Measurements from ENCODE around the gene ATP8A1. TPM values are rescaled to one million over a fixed set of nuclear protein-coding genes. Genes with fewer than 3 reads are reported as not detected.

Gene ATP8A1
- total and polyA plus RNA-seq, 12 donors, result 3.4 to 27.9 (median 17.5) TPM

DNA sequence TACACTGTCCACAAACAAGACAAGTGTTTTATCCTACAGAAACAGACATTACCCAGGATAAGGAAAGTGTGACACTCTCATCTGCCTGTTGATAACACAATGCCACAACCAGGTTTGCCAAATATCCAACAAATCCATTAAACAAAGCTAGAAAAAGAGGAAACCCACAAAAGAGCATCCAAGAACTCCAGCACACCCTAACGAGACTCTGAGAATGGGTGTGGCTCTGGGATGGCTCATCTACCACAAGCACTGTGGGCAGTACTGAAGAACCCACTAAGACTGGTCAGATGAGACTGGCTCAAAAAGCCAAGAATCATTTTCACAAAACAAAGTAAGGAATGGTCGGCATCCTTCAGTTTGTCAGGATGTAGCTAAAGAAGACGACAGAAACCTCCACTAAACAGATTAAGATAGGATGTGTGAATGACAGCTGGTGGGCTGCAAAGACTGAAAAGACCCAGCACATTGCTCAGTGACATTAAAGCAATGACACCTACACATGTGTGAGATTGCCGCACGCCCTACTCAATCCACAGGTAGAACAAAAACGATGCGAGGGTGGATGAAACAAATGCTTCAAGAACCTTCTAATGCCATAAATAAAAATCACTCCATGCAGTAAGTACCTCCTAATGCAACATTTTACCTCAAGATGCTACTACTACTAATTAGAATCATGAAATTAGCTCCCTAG, 14.7 kb downstream of the ATP8A1 start:
- H3K27me3 ChIP-seq, result no peaks in the 10 kb centered on the region
- H3K9me3 ChIP-seq, result no peaks in the 10 kb centered on the region
- H3K4me3 ChIP-seq, result no peak overlapping the region
- H3K27ac ChIP-seq, result peak overlapping the region in 1 of 10 donors; percentile 26
- ATAC-seq, result no peak
- peaks cover 0 to 65% (median 30%) of the 10 kb centered on the region in 9 donors for H3K4me1 ChIP-seq
- intact Hi-C loops (cut with DNase I), result no loop called here
- no peak for TF ChIP-seq CTCF (IDR thresholded peaks at IDR 0.05)
- H3K36me3 ChIP-seq, result no peaks in the 10 kb centered on the region
- WGBS, 2 donors, result 82 to 84% methylated on average over 7 of the region's 7 CpGs
- no peak for DNase-seq

GRCh38 chr4:42641656-42642055, 15.2 kb downstream of the ATP8A1 start:
- H3K4me1 ChIP-seq, result peaks cover 0 to 65% (median 32%) of the 10 kb centered on the region in 9 donors

DNA sequence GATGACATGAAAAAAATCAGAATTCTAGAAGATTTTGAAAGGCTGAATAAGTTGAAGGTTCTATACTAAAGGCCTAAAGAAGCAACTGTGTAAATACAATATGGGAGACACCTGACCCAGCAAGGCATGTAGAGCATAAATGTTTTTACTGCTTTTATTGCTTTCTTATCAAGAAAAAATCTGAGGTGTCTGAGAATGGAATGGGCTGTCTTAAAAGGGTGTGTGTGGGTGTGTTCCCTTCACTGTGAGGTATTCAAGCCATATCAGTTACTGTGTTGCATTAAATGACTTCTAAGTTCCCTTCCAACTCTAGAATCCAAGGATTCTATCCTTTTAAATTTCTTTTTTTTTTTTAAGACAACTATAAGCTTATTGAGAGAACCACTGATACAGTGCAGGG, 15.7 kb downstream of the ATP8A1 start:
- Histone ChIP-seq H3K36me3 (no peaks in the 10 kb centered on the region), H3K27me3 (no peaks in the 10 kb centered on the region), H3K9me3 (no peaks in the 10 kb centered on the region), H3K4me1 (peaks cover 0 to 65% (median 34%) of the 10 kb centered on the region in 9 donors), H3K27ac (no peak overlapping the region), H3K4me3 (no peak overlapping the region)
- DNase-seq, result no peak
- intact Hi-C loops (cut with DNase I), result no loop called here
- no peak for ATAC-seq
- no peak for TF ChIP-seq CTCF (IDR thresholded peaks at IDR 0.05)

More at GRCh38 chr4:42641656-42642055, 15.2 kb downstream of the ATP8A1 start:
- no peaks in the 10 kb centered on the region for H3K27me3 ChIP-seq
- H3K36me3 ChIP-seq, result no peaks in the 10 kb centered on the region
- H3K4me3 ChIP-seq, result no peak overlapping the region
- WGBS, 2 donors, result 75 to 87% methylated on average over 1 of the region's 1 CpG
- H3K27ac ChIP-seq, result no peak overlapping the region
- ATAC-seq (no peak), DNase-seq (no peak)
- TF ChIP-seq CTCF (IDR thresholded peaks at IDR 0.05), result no peak
- H3K9me3 ChIP-seq, result no peaks in the 10 kb centered on the region
- intact Hi-C loops (cut with DNase I), result no loop called here

GRCh38 chr4:42640613-42641012, 16.3 kb downstream of the ATP8A1 start:
- 66 to 86% methylated on average over 3 of the region's 3 CpGs for WGBS, 2 donors
- H3K4me1 ChIP-seq, result peaks cover 0 to 61% (median 36%) of the 10 kb centered on the region in 9 donors
- TF ChIP-seq CTCF (IDR thresholded peaks at IDR 0.05), result no peak
- intact Hi-C loops (cut with DNase I), result no loop called here
- ATAC-seq, result no peak
- no peak overlapping the region for H3K4me3 ChIP-seq
- no peak overlapping the region for H3K27ac ChIP-seq
- no peak for DNase-seq
- no peaks in the 10 kb centered on the region for H3K27me3 ChIP-seq
- no peaks in the 10 kb centered on the region for H3K9me3 ChIP-seq
- H3K36me3 ChIP-seq, result no peaks in the 10 kb centered on the region
